Activated T-cell treated with anti-CD3 and anti-CD28 coated beads, Interleukin-2, amount 50 U/mL, for 1 hour (primary cell): ENCODE data around the gene CAPZB.

Experiments
- DNase-seq: peaks from one replicate; pipeline ENCODE4 v3.0.0-alpha.2; 2020

The CAPZB gene

GRCh38 chr1:19496527-19496874, 11.2 kb upstream of the CAPZB start:
- DNase-seq: no peak

DNA sequence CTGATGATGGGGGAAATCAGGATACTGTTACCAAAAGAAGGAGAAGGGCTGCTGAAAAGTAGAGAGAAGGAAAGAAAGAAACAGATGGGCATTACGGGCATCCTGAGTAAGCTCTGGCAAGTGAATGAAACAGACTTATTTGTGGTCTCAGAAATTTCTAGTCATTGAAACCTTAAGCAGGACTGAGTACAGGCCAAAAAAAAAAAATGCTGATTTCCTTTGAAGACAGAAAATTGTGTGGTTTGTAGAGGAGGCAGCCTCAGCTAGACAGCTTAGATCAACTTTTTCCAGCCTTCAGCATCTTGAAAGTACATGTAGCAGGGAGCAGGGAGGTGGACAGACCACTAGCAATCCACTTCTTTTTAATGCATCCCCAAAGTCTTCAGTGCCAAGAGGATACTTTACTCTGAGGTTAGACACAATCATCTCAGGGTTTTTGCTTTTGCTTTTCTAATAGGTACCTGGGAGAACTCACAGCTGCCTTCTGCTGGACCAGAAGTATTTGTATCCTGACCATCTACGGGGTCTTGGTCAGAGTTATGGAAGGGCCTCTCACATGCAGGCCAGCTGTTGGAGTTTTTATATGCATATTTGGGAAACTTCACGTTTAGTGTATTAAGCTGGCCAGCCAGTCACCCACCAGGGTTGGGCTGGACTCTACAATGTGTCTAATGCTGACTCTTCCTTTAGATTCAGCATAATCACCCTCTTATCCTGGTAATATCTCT, 10.6 kb upstream of the CAPZB start:
- DNase-seq: no peak

- DNase-seq: no peak
Observed at GRCh38 chr1:19495000-19495656, 9.8 kb upstream of the CAPZB start.

DNA sequence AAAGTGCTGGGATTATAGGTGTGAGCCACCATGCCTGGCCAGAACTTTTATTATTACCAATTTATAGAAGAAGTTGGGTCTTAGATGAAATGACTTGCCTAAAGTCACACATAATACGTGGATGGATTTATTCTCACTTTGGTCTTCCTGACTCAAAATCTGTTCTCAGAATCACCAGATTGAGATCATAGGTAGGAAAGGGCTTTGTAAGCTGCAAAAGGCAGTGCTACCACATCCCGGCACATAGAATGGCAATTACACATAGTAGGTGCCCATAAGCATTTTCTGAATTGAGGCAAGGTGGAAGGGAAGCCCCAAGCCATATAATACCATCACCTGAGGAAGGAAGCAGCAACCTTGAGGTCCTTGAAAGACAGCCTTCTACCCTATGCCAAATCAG, 8.2 kb upstream of the CAPZB start:
- DNase-seq: no peak

- DNase-seq: no peak
Observed at GRCh38 chr1:19489996-19490395, 4.7 kb upstream of the CAPZB start.

- no peak for DNase-seq
Observed at GRCh38 chr1:19488136-19488535, 2.8 kb upstream of the CAPZB start.

GRCh38 chr1:19484798-19485361, 459 bp downstream of the CAPZB start:
- DNase-seq: no peak

GRCh38 chr1:19484338-19484797, 971 bp downstream of the CAPZB start:
- DNase-seq: peak; percentile 58

- DNase-seq: no peak
Observed at GRCh38 chr1:19483691-19484090, 1.6 kb downstream of the CAPZB start.

GRCh38 chr1:19483261-19483660, 2.1 kb downstream of the CAPZB start:
- no peak for DNase-seq

GRCh38 chr1:19481826-19482398, 3.4 kb downstream of the CAPZB start:
- no peak for DNase-seq

GRCh38 chr1:19480282-19480681, 5.1 kb downstream of the CAPZB start:
- DNase-seq: no peak

- DNase-seq: no peak
Observed at GRCh38 chr1:19479351-19480120, 5.8 kb downstream of the CAPZB start.

DNA sequence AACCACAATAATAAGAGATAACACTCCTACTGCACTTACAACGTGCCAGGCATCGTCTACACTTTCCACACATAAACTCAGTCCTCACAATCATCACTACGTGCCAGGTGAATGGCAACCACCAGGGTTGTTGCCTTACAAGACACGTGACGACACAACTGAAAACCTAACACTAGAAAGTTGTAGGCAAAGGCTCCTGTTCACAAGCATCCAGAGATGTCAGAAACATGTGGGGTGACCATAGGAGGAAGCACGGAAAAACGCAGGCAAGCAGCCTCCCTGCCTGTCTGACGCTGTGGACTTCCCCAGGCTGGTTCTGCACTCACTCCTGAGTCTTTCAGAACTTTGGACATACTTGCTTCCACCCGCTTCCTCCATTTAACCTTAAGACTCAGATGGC, 7.0 kb downstream of the CAPZB start:
- DNase-seq: no peak

DNA sequence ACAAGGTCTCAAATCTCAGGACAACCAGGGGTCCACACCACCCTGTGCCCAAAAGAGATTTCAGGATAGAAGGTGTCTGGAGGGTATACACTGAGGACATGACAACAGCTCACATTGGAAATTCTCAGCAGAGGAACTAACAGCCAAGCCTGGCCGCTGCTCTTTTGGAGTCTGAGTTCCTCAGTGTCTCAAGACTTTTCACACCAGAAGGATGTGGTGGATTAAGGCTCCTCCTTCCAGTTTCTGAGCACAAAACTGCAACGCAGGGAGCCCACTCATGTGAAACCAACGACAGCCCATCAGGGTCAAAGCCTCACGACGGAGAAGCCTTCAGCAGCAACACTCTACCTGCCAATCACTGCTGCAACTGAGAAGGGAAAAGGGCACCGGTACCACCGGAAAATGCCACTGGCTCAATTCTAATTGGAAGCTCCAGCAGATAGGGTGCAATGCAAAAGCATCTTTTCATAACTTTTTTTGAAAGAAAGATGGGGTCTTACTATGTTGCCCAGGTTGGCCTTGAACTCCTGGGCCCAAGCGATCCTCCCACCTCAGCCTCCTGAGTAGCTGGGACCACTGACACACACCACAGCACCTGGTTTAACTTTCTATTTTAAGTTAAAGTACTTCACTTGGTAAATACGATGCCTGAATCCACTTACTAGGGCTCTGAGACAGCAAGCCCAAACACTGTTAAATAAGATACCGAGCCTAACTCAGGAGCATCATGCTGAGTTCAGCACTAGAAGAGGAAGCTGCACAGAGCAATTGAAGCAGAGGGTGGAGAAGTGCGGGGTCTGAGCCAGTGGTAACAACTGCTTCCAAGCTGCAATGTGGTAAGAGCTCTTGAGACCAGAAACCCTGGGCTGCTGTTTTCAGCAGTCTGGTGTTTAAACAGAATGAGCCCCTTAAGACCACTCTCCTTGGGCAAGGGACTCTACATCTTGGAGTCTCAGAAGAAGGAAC, 7.8 kb downstream of the CAPZB start:
- no peak for DNase-seq

- peak; percentile 51 for DNase-seq
Observed at GRCh38 chr1:19476450-19477190, 8.7 kb downstream of the CAPZB start.

GRCh38 chr1:19475296-19475695, 10.0 kb downstream of the CAPZB start:
- no peak for DNase-seq

GRCh38 chr1:19472174-19472573, 13.2 kb downstream of the CAPZB start:
- no peak for DNase-seq

DNA sequence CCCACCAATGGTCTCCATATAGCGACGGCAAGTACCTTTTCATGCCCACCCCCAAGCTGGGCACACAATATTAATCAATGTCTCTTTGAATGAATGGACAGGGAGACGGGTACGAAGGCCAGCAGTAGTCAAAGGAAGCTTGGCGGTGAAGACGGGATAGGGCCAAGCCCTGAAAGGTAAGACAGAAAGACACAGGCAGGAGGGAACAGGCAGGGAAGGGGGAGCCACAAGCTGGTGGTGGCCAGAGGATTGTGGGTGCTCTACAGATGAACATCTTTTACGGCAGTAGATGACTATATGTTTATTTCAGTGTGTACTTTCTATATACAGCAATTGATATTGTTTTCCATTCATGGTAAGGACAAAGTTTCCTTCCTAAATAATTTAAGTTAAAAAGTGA, 16.3 kb downstream of the CAPZB start:
- DNase-seq: no peak

- peak; percentile 71 for DNase-seq
Observed at GRCh38 chr1:19468397-19468956, 16.9 kb downstream of the CAPZB start.
